HG03342 (cell line): Measurements from ENCODE around the gene SELENOF.

ENCODE experiments used
- ATAC-seq: cut with Tn5 transposase; IDR thresholded peaks from one replicate; pipeline ENCODE4 v1.9.1; 2021; ENCODE audit warnings: mild to moderate bottlenecking, moderate library complexity; ENCODE audit not compliant: unreplicated experiment

SELENOF gene

DNA sequence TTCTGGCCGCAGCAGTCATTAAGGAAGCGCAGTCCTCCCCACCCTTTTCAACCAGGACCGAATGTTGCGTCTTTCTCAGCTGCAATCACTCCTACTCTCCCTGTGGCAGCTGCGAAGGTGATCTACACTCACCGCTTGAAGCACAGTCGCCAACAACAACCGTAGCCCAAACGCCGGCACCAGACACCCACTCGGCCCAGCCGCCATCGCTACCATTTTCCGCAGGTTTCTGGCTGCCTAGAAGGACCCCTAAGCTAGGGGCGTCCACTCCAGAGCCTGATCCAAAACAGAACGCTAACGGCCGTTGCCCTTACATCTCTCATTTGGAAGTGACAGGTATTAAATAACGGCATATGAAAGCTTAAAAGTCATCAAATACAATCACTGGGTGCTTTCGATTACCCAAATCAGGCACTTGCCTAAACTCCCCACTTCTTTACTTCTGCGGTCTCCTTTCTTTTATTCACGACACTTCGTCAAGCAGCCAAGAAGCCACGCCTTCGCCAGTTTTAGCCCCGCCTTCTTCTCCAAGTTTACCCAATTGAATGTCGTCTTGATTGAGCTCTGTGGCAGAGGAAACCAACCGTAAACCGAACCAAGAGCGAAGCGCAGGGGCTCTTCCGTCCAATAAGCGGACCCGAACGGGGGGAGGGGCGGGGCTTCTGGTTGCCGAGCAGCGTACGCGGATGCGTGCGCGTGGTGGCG lies at the start of gene SELENOF:
Gene SELENOF, minus strand, starts transcription at position 231 of the 705 bp plus-strand sequence. Its CDS starts 15 bp downstream, at position 216.
- ATAC-seq, result peak; percentile 81

GRCh38 chr1:86960548-86960947 lies 46.6 kb upstream of the SELENOF start:
- no peak for ATAC-seq

DNA sequence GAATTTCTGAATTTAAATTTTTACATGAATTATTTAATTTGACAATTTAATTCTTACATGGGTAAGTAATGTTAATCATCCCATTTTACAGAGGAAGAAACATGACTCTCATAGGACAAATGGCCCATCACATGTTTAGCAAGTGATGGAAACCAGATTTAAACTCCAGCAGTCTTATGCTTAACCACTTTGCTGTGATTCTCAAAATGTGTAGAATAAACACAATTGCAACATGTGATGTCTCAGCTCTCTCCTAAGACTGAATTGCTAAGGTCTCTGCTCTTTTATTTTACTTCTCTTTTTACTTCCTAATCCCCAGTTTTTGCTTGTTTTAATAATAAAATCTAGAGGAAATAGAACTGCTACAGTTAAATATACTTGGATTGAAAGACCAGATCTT lies 43.3 kb upstream of the SELENOF start:
- no peak for ATAC-seq

DNA sequence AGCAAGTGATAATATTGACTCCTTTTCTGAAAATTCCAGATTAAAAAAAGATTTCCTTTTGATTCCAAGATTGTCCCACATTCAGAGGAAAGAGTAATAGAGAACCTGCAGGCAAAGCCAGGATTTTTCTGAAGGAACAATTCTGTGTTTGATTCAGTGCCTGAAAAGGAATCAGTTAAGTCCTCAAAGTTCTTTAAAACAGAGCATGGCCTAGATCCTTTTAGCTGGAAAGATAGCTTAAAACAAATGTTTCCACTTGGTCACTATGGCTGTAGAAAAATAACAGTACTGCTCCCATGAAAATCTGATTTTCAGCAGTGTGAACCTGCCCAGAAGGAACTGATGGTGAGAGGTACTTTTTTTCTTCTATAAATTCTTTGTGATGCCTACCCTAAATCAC lies 42.3 kb upstream of the SELENOF start:
- no peak for ATAC-seq

GRCh38 chr1:86955678-86956077 lies 41.8 kb upstream of the SELENOF start:
- ATAC-seq, result no peak

GRCh38 chr1:86953167-86953566 lies 39.2 kb upstream of the SELENOF start:
- no peak for ATAC-seq

- no peak for ATAC-seq
Observed at GRCh38 chr1:86951430-86951829, 37.5 kb upstream of the SELENOF start.

GRCh38 chr1:86950712-86951419 lies 36.9 kb upstream of the SELENOF start:
- no peak for ATAC-seq

DNA sequence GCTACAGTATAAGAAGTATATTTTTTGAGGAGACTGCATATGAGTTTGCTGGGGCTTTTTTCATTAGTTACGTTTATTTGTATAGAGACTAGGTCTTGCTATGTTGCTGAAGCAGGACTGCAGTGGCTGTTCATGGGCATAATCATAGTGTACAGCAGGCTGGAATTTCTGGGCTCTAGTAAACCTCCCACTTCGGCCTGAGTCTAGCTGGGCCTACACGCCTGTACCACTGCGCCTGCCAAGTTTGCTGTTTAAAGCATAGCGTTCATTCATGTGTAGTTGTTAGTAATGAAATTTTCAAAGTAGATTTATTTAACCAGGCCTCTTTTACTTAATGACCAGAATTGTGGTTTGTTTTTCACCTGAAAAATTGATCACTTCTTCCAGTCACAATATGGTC lies 34.3 kb upstream of the SELENOF start:
- no peak for ATAC-seq

GRCh38 chr1:86942743-86943142 lies 28.8 kb upstream of the SELENOF start:
- no peak for ATAC-seq

DNA sequence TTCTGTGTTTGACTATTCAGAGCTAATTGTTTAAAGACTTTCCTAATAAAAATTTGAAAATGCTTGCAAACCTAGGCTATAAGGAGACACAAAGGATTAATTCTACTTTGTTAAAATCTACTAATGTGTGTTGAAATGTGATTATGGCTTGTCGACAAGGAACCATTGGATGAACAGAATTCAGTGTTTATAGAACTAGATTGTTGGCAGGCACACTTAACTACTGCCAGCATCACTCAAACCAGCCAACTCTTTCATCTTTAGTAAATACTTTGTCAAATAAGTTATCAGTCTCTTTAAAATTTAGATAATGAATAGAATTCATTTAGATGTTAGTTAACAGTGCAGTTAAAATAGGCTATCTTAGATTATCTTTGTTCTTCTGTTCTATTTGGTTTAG lies 28.1 kb upstream of the SELENOF start:
- ATAC-seq, result no peak

DNA sequence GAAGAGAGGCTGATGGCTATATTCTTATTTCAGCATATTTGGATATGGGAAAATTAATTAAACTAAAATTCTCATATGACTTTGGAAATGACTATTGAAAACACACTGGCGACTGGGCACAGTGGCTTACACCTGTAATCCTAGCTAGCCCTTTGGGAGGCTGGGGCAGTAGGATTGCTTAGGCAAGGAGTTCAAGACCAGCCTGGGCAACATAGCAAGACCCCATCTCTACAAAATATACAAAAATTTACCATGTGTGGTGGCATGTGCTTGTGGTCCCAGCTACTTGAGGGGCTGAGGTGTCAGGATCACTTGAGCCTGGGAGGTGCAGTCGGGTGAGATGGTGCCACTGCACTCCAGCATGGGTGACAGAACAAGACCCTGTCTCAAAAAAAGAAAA lies 26.7 kb upstream of the SELENOF start:
- ATAC-seq, result no peak

- no peak for ATAC-seq
Observed at GRCh38 chr1:86939406-86939805, 25.5 kb upstream of the SELENOF start.

GRCh38 chr1:86938855-86939254 lies 24.9 kb upstream of the SELENOF start:
- no peak for ATAC-seq

- no peak for ATAC-seq
Observed at GRCh38 chr1:86938450-86938849, 24.5 kb upstream of the SELENOF start.

DNA sequence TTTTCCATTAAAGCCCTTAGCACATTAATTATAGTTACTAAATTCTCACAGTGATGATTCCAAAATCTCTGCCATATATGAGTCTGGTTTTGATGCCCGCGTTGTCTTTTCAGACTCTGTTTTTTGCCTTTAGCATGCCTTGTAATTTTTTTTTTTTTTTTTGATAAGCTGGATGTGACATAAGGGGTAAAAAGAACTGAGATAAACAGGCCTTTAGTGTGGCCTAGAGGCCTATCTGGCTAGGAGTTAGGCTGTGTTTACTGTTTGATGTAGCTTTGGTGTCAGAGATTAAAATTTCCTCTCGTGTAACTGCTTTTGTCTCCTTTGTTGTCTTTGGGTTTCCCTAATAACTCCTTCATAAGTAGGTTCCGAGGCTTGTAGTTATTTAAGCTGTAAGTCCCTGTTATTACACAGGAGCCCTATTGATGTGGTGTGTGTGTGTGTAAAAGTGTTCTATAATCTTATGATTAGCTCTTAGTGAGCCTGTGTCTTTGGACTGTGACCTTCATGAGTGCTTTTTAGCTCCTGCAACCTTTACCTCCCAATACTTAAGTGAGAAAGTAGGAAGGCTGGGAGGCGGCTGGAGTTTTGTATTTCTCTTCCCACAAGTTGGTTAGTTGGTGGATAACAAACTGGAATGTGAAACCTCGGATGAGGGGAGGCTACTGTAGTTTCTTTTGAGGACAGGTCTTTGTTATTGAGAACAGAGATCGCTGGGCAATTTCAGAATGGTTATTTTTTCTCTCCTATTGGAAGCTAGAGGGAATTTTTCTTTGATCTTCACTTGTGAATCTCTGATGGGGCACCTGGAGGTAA lies 19.8 kb upstream of the SELENOF start:
- no peak for ATAC-seq

GRCh38 chr1:86933051-86933450 lies 19.1 kb upstream of the SELENOF start:
- ATAC-seq, result no peak

DNA sequence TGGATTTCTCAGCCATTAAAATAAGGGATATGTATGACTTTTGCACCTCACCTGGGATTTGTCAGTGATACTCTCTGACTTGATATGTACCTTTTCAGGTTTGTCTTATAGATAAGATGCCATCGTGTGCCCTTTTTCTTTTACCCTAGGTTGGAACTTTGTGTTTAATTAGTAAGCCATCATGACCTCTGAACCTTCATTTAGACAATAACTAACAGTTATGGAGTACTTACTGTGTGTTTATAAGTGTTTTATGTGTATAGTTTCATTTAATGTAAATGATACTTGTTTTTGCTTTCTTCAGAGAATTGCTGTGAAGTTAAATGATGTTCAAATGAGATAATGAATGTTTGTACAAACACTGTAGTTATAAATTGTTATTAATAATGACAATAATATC lies 14.9 kb upstream of the SELENOF start:
- no peak for ATAC-seq

GRCh38 chr1:86926883-86927282 lies 13.0 kb upstream of the SELENOF start:
- no peak for ATAC-seq

DNA sequence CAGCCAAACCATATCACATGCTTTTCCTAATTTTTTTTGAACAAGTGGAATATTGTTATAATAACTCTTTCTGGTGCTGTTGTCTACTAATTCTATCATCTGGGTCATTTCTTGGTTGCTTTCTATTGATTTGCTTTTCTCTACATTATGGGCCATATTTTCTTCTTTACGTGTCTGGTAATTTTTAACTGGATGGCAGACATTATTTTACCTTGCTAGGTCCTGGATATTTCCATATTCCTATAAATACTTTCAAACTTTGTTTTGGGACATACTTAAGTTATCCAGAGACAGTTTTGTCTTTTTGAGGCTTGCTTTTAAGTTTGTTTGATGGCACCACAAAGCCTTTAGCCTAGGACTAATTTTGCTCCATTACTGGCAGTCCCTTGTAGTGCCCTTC lies 11.8 kb upstream of the SELENOF start:
- ATAC-seq, result no peak

DNA sequence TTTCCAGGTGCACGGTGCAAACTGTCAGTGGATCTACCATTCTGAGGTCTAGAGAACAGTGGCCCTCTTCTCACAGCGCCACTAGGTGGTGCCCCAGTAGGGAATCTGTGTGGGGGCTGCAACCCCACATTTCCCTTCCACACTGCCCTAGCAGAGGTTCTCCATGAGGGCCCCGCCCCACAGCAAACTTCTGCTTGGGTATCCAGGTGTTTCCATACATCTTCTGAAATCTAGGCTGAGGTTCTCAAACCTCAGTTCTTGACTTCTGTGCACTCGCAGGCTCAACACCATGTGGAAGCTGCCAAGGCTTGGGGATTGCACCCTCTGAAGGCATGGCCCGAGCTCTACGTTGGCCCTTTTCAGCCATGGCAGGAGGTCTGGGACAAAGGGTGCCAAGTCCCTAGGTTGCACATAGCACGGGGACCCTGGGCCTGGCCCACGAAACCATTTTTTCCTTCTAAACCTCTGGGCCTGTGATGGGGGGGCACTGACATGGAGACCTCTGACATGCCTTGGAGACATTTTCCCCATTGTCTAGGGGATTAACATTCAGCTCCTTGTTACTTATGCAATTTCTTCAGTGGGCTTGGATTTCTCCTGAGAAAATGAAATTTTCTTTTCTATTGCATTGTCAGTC lies 10.5 kb upstream of the SELENOF start:
- no peak for ATAC-seq
